Measurements from ENCODE around the gene TMEM178B.
"Not testable (repeated sequence)": the region's sequence is repeated elsewhere in the genome, so short reads cannot be mapped to it uniquely, and the experiment has no call there.

The TMEM178B gene

DNA sequence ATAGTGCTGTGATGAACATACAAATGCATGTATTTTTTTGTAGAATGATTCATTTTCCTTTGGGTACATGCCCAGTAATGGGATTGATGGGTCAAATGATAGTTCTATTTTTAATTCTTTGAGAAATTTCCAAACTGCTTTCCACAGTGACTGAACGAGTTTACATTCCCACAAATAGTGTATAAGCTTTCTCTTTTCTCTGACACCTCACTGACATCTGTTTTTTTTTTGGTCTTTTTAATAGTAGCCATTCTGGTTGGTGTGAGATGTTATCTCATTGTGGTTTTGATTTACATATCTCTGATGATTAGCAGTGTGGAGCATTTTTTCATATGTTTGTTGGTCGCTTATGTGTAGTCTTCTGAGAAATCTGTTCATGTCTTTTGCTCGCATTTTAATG is 282.3 kb downstream of the TMEM178B start:
- peak; percentile 60 for DNase-seq (ENCODE audit: low read depth)

DNA sequence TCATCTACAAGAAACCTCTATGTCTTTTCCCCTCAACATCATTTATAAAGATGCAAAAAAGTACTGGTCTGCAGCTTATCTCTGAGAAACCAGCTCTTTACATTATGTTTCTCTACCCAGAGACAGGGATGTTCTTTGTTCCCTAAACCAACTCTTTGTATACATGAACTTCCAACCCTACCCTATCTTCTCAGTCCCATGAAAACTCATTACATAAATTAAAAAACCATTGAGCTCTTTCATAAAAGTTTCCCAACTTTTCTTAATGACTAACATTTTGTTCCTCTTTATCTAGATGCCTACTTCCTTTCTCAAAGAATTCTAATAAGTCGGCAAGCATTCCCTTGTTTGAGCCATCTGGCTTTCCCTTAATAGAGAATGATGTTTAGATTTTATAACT is 284.5 kb downstream of the TMEM178B start:
- DNase-seq (ENCODE audit: low read depth) = no peak

DNA sequence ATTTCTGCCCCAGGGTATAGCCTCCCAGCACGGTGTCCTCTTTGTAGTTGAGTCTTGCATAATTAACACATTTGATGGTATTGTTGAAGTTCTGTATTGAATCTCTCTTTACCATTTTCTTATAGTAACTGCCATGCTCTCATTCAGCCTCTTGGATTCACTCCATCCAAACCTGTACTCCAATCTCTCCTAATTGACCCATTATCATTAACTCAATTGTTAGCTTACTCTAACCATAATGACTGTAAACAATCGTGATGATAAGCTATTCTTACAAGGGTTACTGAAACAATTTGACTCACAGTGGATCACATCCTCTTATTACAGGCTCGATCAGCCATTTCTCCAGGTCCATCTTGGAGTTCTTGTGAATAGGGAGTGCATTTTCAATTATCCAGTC is 285.4 kb downstream of the TMEM178B start:
- DNase-seq (ENCODE audit: low read depth) = no peak

DNA sequence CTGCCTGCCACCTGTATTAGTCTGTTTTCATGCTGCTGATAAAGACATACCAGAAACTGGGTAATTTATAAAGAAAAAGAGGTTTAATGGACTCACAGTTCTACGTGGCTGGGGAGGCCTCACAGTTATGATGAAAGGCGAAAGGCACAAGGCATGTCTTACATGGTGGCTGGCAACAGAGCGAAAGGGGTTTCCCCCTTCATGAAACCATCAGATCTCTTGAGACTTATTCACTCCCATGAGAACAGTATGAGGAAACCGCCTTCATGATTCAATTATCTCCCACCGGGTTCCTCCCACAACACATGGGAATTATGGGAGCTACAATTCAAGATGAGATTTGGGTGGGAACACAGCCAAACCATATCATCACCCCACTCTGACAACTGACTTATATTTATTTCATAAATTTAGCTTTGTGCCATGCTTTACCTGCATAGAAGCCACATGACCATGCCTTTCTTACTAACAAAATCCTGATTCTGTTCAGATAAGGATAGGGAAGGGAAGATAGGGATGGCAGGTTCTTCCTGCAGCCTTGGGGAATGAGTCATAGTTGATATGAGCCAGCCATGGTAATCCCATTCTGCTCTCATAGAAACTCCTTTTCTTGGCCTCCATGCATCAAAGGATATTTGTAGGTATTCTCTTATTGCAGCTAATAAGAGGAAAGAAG is 286.0 kb downstream of the TMEM178B start:
- no peak for DNase-seq (ENCODE audit: low read depth)

DNA sequence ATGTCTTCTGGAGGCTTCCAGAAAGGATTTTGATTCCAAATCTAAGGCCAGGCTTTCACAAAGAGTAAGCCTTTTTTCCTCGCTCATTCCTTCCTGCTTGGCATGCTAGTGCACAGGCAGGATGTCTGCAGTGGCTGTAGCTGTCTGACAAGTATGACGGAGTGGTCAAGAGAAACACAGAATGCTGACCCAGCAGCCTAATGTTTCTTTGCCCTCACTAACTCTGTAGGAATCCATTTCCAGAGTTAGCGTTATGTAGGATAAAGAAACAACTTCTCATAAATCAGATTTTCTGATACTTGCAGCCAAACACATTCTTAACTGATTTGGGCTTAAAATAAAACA is 286.5 kb downstream of the TMEM178B start:
- no peak for DNase-seq (ENCODE audit: low read depth)

DNA sequence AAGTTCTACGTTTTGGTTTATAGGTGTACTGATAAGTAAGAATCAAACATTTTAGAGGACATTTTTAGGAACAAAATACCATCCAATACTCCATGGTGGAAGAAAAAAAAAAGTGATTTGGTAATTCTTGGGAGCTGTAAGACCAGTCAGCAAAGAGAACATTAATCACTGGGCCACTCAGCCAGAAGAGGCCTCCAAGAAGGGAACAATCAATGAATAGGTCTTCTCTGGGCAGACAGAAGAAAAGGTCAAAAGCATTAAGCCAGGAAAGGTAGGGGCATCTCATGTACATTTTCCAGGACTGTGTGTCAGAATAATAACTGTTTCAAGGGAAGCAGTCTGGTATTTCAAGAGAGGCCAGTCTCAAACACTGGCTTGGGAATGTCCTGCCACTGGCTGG is 286.9 kb downstream of the TMEM178B start:
- no peak for DNase-seq (ENCODE audit: low read depth)

DNA sequence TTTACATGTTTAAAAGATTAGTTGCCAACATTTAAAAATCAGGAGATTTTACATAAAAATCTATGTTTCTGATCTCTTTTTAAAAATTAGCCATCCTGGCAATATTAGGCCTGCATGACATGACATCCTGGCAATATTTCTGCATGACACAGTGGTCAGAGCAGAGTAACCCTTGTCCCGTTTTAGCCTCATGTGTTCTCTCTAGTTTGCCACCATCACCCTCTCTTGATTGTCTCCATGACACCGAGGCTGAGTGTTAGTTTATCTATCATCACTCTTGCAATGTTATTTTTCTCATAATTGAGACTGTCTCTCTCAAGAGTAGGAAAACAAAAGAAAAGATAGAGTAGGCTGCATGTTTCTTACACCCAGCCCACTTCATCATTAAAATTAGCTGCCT is 287.6 kb downstream of the TMEM178B start:
- no peak for DNase-seq (ENCODE audit: low read depth)

DNA sequence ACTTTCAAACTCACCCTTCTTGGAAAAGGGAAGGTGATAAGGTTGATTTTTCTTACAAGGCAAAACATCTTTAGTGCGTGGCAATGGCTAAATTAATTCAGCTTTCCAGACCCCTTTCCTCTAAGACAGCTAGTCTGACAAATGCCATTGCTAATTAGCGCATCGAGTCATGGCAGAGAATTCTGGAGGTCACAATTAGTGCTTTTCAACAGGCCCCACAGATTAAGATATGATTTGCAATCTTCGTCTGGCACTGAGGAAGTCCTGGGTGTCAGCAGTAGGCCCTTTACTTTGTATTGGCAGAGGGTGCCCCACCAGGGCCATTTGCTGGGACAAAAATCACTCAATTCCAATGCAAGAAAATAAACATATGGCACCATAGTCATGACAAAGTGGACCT is 288.1 kb downstream of the TMEM178B start:
- DNase-seq (ENCODE audit: low read depth) = no peak

DNA sequence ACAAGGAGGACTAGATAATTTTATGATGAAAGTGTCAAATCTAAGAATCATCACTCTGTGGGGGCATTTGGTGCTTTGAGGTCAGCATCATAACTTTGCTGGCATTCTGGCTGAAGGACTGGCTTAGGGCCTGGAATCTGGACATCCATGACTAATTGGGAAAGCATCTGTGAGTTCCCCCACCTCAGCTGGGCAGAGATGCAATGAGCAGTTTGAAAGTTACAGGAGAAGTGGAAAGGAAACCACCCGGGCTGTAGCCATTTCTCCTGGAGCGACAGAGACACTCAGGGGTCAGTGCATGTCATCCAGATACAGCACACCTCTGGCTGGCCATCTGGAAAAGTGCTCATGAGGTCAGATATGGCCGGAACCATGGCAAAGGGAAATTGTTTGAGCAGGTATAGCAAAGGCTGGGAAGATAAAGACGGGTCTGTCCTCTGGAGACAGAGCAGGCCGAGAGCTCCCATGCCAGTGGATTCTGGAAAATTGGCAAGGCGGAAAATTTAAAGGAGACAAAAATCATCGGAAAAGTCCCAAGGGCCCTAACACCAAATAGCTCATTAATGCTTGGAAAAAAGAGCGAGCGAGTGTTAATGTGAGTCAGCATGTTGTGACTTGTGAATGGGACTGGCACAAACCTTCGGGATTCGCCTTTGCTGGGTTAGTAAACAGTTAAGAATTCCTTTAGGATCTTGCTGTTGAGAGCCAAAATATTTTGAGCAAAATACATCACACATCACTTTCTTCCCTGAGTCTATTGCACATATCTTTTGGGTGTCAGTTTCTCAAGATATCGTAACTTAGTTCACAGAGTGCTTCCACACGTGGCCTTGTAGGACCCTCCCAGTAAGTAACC is 288.9 kb downstream of the TMEM178B start:
- DNase-seq (ENCODE audit: low read depth) = peak; percentile 79

DNA sequence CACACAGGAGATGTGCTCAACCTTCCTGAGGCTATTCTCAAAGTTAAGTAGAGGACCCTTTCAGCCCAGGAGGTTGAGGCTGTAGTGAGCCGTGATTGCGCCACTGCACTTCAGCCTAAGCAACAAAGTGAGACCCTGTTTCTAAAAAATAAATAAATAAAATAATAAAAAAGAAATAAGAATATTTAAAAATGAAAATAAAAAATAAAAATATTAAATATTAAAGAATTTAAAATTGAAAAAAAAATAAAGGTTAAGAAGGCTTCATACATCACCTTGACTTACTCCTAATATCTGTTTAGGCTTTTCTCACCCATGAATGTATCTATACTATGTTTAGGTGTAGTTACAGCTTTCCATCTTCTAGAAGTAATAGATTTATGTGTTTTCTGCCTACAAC is 289.9 kb downstream of the TMEM178B start:
- no peak for DNase-seq (ENCODE audit: low read depth)

DNA sequence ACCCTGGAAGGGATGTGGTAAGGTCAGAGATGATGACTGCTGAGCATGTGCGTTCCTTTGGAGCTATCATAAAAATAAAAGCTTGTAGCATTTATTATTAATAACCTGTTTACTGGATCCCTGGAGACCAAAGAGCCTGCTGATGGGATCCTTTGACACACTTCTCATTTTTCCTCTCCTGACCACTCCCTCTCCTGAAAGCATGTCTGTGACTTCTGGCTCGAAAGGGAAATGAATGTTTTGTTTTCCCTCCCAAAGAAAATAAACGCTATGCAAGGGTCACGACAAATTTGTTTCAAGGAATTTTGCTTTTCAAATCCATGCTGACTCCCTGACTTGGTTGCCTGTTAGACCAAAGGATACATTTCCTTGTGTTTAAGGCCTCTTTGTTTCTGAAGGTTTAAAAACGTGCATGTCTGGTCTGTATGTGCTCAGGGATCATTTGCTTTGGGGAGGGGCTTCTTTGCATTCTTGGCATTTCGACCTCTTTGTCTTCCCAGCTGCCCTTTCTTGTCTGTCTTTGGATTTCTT is 292.3 kb downstream of the TMEM178B start:
- peak; percentile 41 for DNase-seq (ENCODE audit: low read depth)

DNA sequence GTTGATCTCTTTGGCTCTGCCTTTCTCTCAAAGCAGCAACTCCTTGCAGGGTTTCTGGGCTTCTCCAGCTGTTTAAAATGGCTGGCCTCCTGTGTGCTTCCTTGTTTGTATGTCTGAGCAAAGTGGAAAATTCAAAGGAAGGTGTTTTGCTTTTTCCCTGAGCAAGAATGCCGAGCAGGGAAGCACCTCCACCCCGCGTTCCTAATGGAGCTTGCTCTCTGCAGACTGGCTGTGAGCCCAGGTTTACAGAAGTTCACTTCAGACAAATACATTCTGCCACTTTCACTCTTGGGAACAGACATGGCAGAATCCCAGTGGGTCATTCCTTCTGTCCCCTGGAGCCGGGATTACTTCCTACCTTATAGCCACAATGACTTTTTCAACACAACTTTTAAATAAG is 295.6 kb downstream of the TMEM178B start:
- no peak for DNase-seq (ENCODE audit: low read depth)

DNA sequence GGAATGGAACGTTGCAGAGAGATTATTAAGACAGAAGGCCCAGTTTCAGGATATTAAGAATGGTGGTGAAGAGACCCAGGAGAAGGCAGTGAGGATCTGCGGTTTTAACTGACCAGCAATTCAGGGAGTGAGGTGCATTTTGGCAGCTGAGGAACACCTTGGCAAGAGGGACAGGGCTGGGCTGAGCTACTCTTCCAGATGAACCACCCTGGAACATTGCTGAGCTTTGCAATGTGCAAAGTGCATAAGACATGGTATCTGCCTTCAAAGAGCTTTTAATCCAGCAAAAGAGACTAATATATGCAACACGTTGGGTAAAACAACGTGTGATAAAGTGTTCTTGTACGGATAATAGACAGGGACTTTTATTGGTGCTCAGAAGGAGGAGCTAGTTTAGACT is 296.3 kb downstream of the TMEM178B start:
- DNase-seq (ENCODE audit: low read depth) = no peak

DNA sequence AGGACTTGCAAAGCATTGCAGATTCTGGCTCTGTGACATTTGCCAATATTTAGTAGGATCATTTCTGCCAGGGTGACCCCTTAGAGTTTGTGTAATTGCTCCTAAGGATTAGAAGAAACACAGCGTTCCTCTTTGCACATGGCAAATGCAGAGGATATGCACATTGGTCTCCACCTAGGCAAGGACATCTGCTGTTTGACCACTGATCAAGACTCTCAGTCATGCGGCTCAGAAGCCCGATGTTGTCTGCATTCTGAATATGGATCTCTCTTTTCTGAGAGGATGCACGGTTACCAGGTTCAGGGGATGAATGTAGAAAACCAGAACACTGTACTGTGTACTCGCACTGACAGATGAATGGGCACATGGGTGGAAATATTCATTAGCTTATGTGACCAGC is 296.8 kb downstream of the TMEM178B start:
- no peak for DNase-seq (ENCODE audit: low read depth)

DNA sequence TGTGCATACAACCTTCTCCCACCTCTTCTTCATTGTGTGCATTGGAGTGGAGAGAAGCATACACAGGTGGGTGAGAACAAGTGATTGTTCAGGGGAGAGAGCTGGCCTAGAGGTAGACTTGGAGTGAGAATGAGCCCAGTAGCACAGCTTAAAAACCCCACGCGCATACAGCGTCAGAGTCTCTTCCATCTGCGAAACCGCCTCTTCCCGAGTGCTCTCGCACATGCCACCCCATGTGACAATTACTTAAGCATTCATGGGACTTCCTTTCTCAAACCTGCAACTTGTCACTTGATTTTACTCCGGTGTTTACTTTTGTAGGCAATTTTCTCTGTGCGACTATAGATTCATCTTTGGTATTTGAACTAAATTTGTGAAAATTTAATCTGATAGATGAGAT is 300.6 kb downstream of the TMEM178B start:
- no peak for DNase-seq (ENCODE audit: low read depth)

DNA sequence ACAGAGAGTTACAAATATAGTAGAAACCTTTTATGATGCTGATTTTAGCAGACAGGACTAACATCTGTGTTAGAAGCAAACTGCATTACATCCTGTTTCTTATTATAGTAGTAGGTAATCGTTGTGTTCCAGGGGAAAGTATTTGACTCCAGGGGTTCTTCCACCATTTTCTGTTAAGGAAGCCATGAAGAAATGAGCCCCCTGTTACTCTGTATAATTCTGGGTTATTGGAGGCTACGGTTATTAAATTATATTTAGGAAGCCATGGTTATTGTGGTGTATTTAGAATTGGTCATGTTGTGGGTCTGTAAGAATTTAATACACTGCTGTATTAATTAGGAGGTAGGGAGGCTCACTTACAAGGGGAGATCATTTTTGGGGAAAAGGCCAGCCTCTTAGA is 301.6 kb downstream of the TMEM178B start:
- DNase-seq (ENCODE audit: low read depth) = no peak

DNA sequence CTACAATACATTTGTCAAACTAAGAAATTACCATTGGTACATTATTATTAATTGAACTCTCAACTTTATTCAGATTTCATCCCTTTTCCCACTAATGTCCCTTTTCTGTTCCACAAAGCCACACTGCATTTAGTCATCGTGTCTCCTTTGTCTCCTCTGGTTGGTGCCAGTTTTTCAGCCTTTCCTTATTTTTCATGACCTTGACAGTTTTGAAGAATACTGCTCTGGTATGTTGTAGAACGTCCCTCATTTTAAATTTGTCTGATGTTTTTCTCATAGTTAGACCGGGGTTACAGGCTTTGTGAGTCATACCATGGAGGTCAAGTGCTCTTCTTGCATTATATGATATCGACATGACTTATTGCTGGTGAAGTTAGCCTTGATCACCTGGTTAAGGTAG is 304.0 kb downstream of the TMEM178B start:
- DNase-seq (ENCODE audit: low read depth) = no peak

DNA sequence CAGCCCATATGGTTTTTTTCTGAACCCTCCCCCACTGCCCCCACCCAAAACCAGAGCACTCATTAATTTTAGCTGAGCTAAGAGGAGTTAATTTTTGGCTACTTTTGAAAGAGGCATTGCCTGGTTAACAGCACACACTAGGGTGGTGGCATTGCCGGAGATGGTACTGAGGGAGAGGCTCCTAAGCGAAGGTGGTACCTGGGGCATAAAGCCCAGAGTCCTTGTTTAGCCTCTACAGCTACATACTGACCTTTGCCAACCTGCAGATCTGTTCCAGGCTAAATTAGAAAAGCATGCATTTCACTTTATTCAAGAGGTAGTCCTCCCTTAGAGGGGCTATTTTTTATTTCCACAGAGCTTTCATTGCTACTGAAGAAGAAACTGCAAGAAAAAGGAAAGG is 304.5 kb downstream of the TMEM178B start:
- DNase-seq (ENCODE audit: low read depth) = no peak

DNA sequence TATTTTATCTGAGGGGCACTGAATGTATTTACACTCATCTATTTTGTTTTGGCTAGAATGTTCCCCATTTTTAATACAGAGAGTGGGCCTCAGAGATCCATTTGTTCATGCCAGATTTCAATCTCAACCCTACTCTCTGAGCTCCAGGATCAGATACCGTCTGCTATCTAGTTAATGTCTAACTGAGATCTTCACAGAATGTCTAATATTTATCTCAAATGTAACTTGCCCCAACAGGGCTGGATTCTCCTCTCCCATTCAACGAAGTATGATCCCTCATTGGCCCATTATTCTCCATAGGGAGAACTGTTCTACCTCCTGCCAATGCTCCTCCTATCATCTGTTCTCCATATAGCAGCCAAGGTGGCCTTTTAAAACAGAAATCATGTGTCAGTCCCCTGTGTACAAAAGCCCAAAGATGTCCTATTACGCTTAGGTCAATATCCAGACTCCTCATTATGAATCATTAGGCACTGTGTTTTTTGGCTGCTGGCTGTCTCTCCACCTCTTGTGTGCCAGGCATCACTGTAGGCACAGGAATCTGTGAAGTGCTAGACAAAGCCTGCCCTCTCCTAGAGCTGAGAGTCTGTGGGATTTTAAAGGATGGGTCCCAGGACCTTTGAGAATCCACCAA is 308.0 kb downstream of the TMEM178B start:
- no peak for DNase-seq (ENCODE audit: low read depth)

DNA sequence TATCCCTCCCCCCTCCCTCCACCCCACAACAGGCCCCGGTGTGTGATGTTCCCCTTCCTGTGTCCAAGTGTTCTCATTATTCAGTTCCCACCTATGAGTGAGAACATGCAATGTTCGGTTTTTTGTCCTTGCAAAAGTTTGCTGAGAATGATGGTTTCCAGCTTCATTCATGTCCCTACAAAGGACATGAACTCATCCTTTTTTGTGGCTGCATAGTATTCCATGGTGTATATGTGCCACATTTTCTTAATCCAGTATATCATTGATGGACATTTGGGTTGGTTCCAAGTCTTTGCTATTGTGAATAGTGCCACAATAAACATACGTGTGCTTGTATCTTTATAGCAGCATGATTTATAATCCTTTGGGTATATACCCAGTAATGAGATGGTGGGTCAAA is 309.5 kb downstream of the TMEM178B start:
- not testable (repeated sequence) for DNase-seq (ENCODE audit: low read depth)

DNA sequence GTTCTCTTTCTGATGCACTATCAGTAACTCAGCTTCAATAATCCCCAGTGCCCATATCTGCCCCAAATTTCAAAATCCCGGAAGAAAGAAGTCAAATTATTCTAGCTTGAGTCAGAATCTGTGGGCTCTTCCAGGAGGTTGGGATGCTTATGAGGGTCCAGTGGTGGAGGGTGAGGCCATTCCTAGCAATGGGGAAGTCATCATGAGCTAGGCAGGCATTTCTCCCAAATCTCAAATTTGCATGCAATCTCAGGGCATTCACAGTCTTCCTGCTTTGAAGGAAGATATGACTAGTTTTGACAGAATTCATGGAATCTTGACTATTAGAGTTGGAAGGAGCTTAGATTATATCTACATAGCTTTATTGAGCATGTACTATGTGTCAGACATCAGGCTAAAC is 313.0 kb downstream of the TMEM178B start:
- peak; percentile 23 for DNase-seq (ENCODE audit: low read depth)

DNA sequence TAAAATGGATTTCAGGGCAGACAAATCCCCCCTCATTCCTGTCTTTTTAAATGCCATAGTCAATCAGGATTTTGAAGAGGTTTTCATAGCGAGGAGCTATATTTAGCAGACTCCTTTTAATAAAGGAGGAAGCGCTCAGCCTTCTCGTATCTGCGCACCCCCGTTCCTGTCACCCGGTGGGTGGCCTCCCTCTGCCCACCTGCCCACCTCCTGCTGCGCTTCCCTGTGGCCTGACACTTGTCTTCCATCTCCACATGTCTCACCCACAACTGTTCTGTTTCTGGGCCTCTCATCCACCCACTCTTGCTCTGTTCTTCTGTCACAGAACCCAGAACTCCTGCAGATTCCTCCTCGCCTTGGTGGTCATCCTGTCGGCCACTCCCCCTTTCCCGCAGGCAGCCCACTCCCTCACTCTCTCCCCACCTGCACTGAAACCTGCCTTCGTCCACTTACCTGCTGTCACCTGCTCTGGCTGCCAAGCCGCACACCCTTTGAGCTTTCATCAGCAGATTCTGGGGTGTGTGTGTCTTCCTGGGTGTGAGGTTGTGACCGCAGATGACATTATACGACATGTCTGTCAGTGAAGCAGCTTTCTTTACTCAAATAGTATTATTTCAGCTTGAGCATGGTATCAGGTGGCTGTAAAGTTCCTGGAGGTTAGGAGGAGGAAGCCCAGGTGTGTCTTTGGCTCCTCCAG is 313.8 kb downstream of the TMEM178B start:
- DNase-seq (ENCODE audit: low read depth) = no peak

Data from EH (cell line).